Measurements from ENCODE around the gene VEPH1.

DNA sequence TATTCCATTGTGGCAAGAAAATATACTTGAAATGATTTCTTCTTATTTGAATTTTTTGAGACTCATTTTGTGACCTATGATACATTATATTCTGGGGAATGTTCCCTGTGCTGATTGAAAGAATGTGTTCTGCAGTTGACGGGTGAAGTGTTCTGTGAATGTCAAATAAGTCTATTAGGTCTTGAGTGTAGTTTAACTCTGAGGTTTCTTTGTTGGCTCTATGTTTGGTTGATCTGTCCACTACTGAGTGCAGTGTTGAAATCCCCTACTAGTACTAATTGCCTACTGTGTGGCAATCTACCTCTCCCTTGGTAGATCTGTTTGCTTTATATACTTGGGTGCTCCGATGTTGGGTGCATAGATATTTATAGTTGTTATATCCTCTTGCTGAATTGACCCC is 46.3 kb upstream of the VEPH1 start:
- TF ChIP-seq CTCF (IDR thresholded peaks at IDR 0.05): no peak
- no peak for TF ChIP-seq POLR2A (IDR thresholded peaks at IDR 0.05)
